Bronchial epithelial cell (primary cell): ENCODE results near the gene FAM107B. TPM values are rescaled to one million over a fixed set of nuclear protein-coding genes. Genes with fewer than 3 reads are reported as not detected.

ENCODE experiments used
- DNase-seq: peaks from one replicate; pipeline ENCODE4 v3.0.0-alpha.2; 2010; ENCODE audit warnings: low read depth
- FAIRE-seq: peaks from 2 replicates; lab custom pipeline; 2011; peaks lifted over from hg19 to GRCh38; lab: Jason Lieb, UNC
- H3K27me3 ChIP-seq: 2 replicates; pipeline ENCODE4 v1.5.1; 2011; ENCODE audit warnings: low read length; ENCODE audit not compliant: control insufficient read depth, insufficient read depth
- H3K36me3 ChIP-seq: 2 replicates; pipeline ENCODE4 v1.5.1; 2011; ENCODE audit warnings: low read length; ENCODE audit not compliant: control insufficient read depth, insufficient read depth
- H3K4me3 ChIP-seq: 2 replicates; pipeline ENCODE4 v1.5.1; 2011; ENCODE audit warnings: mild to moderate bottlenecking, low read depth, low read length, control low read depth
- CTCF ChIP-seq: IDR thresholded peaks from 2 replicates; pipeline ENCODE4 v1.5.1; 2011; ENCODE audit warnings: mild to moderate bottlenecking, moderate library complexity, low read length, control low read depth, inconsistent platforms; ENCODE audit not compliant: insufficient read depth, severe bottlenecking
- total RNA-seq: library from RNA; depleted of rRNA; stranded (reverse); fragments of >200 nt; gene quantifications from 2 replicates; pipeline ENCODE4 v1.2.1, GENCODE V29; 2014

Gene FAM107B
- total RNA-seq, 1 donor from 2014 or later = 18.7 TPM

- DNase-seq = no peak
- no peak for FAIRE-seq
These were observed 74.2 kb downstream of the FAM107B start for GRCh38 chr10:14700546-14700945.

GRCh38 chr10:14699482-14699881 lies 75.2 kb downstream of the FAM107B start:
- no peak for FAIRE-seq

More at GRCh38 chr10:14700546-14700945, 74.2 kb downstream of the FAM107B start:
- Histone ChIP-seq H3K27me3 (no peaks in the 10 kb centered on the region), H3K4me3 (no peak overlapping the region), H3K36me3 (no peaks in the 10 kb centered on the region)
- no peak for TF ChIP-seq CTCF

GRCh38 chr10:14698829-14699170 lies 75.9 kb downstream of the FAM107B start:
- no peaks in the 10 kb centered on the region for H3K27me3 ChIP-seq
- no peak for FAIRE-seq

More at GRCh38 chr10:14699482-14699881, 75.2 kb downstream of the FAM107B start:
- DNase-seq = no peak
- H3K36me3 ChIP-seq = no peaks in the 10 kb centered on the region
- TF ChIP-seq CTCF = no peak
- no peaks in the 10 kb centered on the region for H3K27me3 ChIP-seq
- H3K4me3 ChIP-seq = no peak overlapping the region

GRCh38 chr10:14698111-14698828 lies 76.4 kb downstream of the FAM107B start:
- H3K27me3 ChIP-seq = no peaks in the 10 kb centered on the region
- H3K36me3 ChIP-seq = no peaks in the 10 kb centered on the region
- no peak for FAIRE-seq
- DNase-seq = peak; percentile 54
- no peak for TF ChIP-seq CTCF
- H3K4me3 ChIP-seq = no peak overlapping the region

More at GRCh38 chr10:14698829-14699170, 75.9 kb downstream of the FAM107B start:
- TF ChIP-seq CTCF = no peak
- Histone ChIP-seq H3K36me3 (no peaks in the 10 kb centered on the region), H3K4me3 (no peak overlapping the region)
- no peak for DNase-seq

GRCh38 chr10:14697281-14697680 lies 77.4 kb downstream of the FAM107B start:
- DNase-seq = no peak
- H3K27me3 ChIP-seq = no peaks in the 10 kb centered on the region
- no peak for TF ChIP-seq CTCF
- FAIRE-seq = no peak
- no peak overlapping the region for H3K4me3 ChIP-seq
- H3K36me3 ChIP-seq = no peaks in the 10 kb centered on the region

- DNase-seq (no peak), FAIRE-seq (no peak)
- H3K27me3 ChIP-seq = no peaks in the 10 kb centered on the region
- no peaks in the 10 kb centered on the region for H3K36me3 ChIP-seq
- no peak overlapping the region for H3K4me3 ChIP-seq
- TF ChIP-seq CTCF = no peak
These were observed 77.9 kb downstream of the FAM107B start for GRCh38 chr10:14696821-14697220.
